Measurements from ENCODE around the gene EFEMP2.

DNA sequence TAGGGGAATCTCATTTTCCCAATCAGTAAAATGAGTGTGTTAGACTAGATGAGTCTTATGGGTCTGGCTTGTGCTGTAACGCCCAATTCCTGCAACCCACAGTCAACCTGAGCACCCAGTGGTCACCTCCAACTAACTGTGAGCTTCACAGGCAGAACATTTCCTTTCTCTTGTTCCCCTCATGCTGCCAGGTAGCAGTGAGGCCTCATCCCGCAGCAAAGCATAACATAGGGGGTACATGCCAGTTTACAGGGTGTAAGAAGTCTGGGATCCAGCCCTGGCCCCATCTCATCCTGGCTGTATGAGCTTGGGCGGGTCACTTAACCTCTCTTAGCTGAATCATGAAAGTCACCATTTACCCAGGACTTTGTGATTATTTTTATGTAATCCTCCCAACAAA lies 3.7 kb downstream of the EFEMP2 start:
- TF ChIP-seq CTCF (IDR thresholded peaks at IDR 0.05) (no peak), POLR2A (IDR thresholded peaks at IDR 0.05) (no peak)
